Activated naive CD8-positive, alpha-beta T cell treated with anti-CD3 and anti-CD28 coated beads for 36 hours (primary cell): ENCODE measurements around the gene UPK1A. TPM values are rescaled to one million over a fixed set of nuclear protein-coding genes. Genes with fewer than 3 reads are reported as not detected.

Experiments used
- DNase-seq: peaks from one replicate; pipeline ENCODE4 v3.0.0; 2021
- H3K27ac Mint-ChIP-seq: one replicate; pipeline ENCODE4 v1.8.0; 2022; ENCODE audit warnings: mild to moderate bottlenecking, moderate library complexity, mixed read lengths
- H3K27me3 Mint-ChIP-seq: one replicate; pipeline ENCODE4 v1.8.0; 2022; ENCODE audit warnings: mild to moderate bottlenecking, mixed read lengths
- H3K36me3 Mint-ChIP-seq: one replicate; pipeline ENCODE4 v1.8.0; 2021; ENCODE audit warnings: mild to moderate bottlenecking, mixed read lengths
- H3K4me1 Mint-ChIP-seq: one replicate; pipeline ENCODE4 v1.8.0; 2021; ENCODE audit warnings: mixed read lengths
- H3K4me3 Mint-ChIP-seq: one replicate; pipeline ENCODE4 v1.8.0; 2022; ENCODE audit warnings: mild to moderate bottlenecking, moderate library complexity, mixed read lengths
- H3K9me3 Mint-ChIP-seq: one replicate; pipeline ENCODE4 v1.8.0; 2022; ENCODE audit warnings: mixed read lengths
- total RNA-seq, 2 experiments: library from RNA; stranded (reverse); gene quantifications; one replicate each; pipeline ENCODE4 v1.2.3, GENCODE V29; 2021

Gene UPK1A
- 1 to 10 TPM; 1.6 to 1.8 TPM for total RNA-seq

- Mint-ChIP-seq H3K27me3 (peaks cover 16% of the 10 kb centered on the region), H3K4me1 (no peaks in the 10 kb centered on the region), H3K27ac (no peak within 1 kb of the TSS), H3K36me3 (peaks cover 2% of the 10 kb centered on the region), H3K4me3 (no peak within 1 kb of the TSS), H3K9me3 (no peaks in the 10 kb centered on the region)
- DNase-seq, result no peak
These were observed at the start of gene UPK1A for GRCh38 chr19:35666251-35666913. Gene UPK1A, plus strand, starts transcription at chr19:35666517. Its CDS starts 296 bp downstream, at chr19:35666813.

- no peaks in the 10 kb centered on the region for H3K27me3 Mint-ChIP-seq
- H3K27ac Mint-ChIP-seq, result no peak overlapping the region
- H3K36me3 Mint-ChIP-seq, result peaks cover 6% of the 10 kb centered on the region
- no peak overlapping the region for H3K4me3 Mint-ChIP-seq
- H3K9me3 Mint-ChIP-seq, result no peaks in the 10 kb centered on the region
- no peaks in the 10 kb centered on the region for H3K4me1 Mint-ChIP-seq
- no peak for DNase-seq
These were observed 47.5 kb upstream of the UPK1A start for GRCh38 chr19:35618857-35619256.

- H3K27ac Mint-ChIP-seq, result no peak overlapping the region
- H3K4me3 Mint-ChIP-seq, result no peak overlapping the region
- peaks cover 6% of the 10 kb centered on the region for H3K36me3 Mint-ChIP-seq
- H3K27me3 Mint-ChIP-seq, result no peaks in the 10 kb centered on the region
- H3K4me1 Mint-ChIP-seq, result no peaks in the 10 kb centered on the region
- H3K9me3 Mint-ChIP-seq, result no peaks in the 10 kb centered on the region
- DNase-seq, result no peak
These were observed 46.9 kb upstream of the UPK1A start for GRCh38 chr19:35619290-35619923.

- Mint-ChIP-seq H3K36me3 (peaks cover 6% of the 10 kb centered on the region), H3K9me3 (no peaks in the 10 kb centered on the region), H3K4me1 (no peaks in the 10 kb centered on the region), H3K27ac (no peak overlapping the region), H3K4me3 (no peak overlapping the region), H3K27me3 (no peaks in the 10 kb centered on the region)
- no peak for DNase-seq
These were observed 46.3 kb upstream of the UPK1A start for GRCh38 chr19:35620001-35620400.

GRCh38 chr19:35621708-35622107 is 44.6 kb upstream of the UPK1A start:
- no peak overlapping the region for H3K27ac Mint-ChIP-seq
- H3K4me3 Mint-ChIP-seq, result no peak overlapping the region
- H3K4me1 Mint-ChIP-seq, result no peaks in the 10 kb centered on the region

GRCh38 chr19:35622750-35623149 is 43.6 kb upstream of the UPK1A start:
- no peaks in the 10 kb centered on the region for H3K4me1 Mint-ChIP-seq
- H3K9me3 Mint-ChIP-seq, result no peaks in the 10 kb centered on the region
- H3K36me3 Mint-ChIP-seq, result peaks cover 2% of the 10 kb centered on the region
- no peak for DNase-seq
- H3K27me3 Mint-ChIP-seq, result no peaks in the 10 kb centered on the region
- no peak overlapping the region for H3K27ac Mint-ChIP-seq
- no peak overlapping the region for H3K4me3 Mint-ChIP-seq

More at GRCh38 chr19:35621708-35622107, 44.6 kb upstream of the UPK1A start:
- DNase-seq, result no peak
- Mint-ChIP-seq H3K36me3 (peaks cover 2% of the 10 kb centered on the region), H3K27me3 (no peaks in the 10 kb centered on the region), H3K9me3 (no peaks in the 10 kb centered on the region)

GRCh38 chr19:35623327-35624010 is 42.8 kb upstream of the UPK1A start:
- Mint-ChIP-seq H3K27me3 (no peaks in the 10 kb centered on the region), H3K9me3 (no peaks in the 10 kb centered on the region), H3K4me3 (no peak overlapping the region), H3K27ac (no peak overlapping the region), H3K36me3 (peaks cover 2% of the 10 kb centered on the region), H3K4me1 (peaks cover 4% of the 10 kb centered on the region)
- DNase-seq, result no peak

GRCh38 chr19:35628264-35628564 is 38.1 kb upstream of the UPK1A start:
- Mint-ChIP-seq H3K36me3 (peaks cover 18% of the 10 kb centered on the region), H3K4me3 (peak overlapping the region; percentile 98), H3K4me1 (peaks cover 17% of the 10 kb centered on the region), H3K9me3 (no peaks in the 10 kb centered on the region), H3K27ac (peak overlapping the region; percentile 94), H3K27me3 (no peaks in the 10 kb centered on the region)
- no peak for DNase-seq

- peaks cover 20% of the 10 kb centered on the region for H3K36me3 Mint-ChIP-seq
- peak; percentile 97 for DNase-seq
- H3K4me3 Mint-ChIP-seq, result peak within 1 kb of the TSS; percentile 98
- no peaks in the 10 kb centered on the region for H3K9me3 Mint-ChIP-seq
- peaks cover 19% of the 10 kb centered on the region for H3K4me1 Mint-ChIP-seq
- H3K27ac Mint-ChIP-seq, result peak within 1 kb of the TSS; percentile 94
- H3K27me3 Mint-ChIP-seq, result no peaks in the 10 kb centered on the region
These were observed 37.6 kb upstream of the UPK1A start, which contains the start of gene RBM42 for GRCh38 chr19:35628565-35629331. Gene RBM42, plus strand, starts transcription at chr19:35629036. Its CDS starts 118 bp downstream, at chr19:35629154.

GRCh38 chr19:35629332-35629633 is 37.0 kb upstream of the UPK1A start:
- Mint-ChIP-seq H3K36me3 (peaks cover 20% of the 10 kb centered on the region), H3K27ac (peak overlapping the region; percentile 94), H3K4me1 (peaks cover 19% of the 10 kb centered on the region), H3K9me3 (no peaks in the 10 kb centered on the region), H3K4me3 (peak overlapping the region; percentile 98), H3K27me3 (no peaks in the 10 kb centered on the region)
- no peak for DNase-seq

GRCh38 chr19:35633727-35634440 is 32.4 kb upstream of the UPK1A start:
- H3K27me3 Mint-ChIP-seq, result no peaks in the 10 kb centered on the region
- peaks cover 30% of the 10 kb centered on the region for H3K36me3 Mint-ChIP-seq
- no peaks in the 10 kb centered on the region for H3K9me3 Mint-ChIP-seq
- H3K27ac Mint-ChIP-seq, result no peak overlapping the region
- no peak overlapping the region for H3K4me3 Mint-ChIP-seq
- no peak for DNase-seq
- H3K4me1 Mint-ChIP-seq, result peaks cover 10% of the 10 kb centered on the region

GRCh38 chr19:35636651-35637050 is 29.7 kb upstream of the UPK1A start:
- no peaks in the 10 kb centered on the region for H3K27me3 Mint-ChIP-seq
- peaks cover 9% of the 10 kb centered on the region for H3K4me1 Mint-ChIP-seq
- no peak overlapping the region for H3K4me3 Mint-ChIP-seq
- peaks cover 20% of the 10 kb centered on the region for H3K36me3 Mint-ChIP-seq
- no peak for DNase-seq
- no peaks in the 10 kb centered on the region for H3K9me3 Mint-ChIP-seq
- no peak overlapping the region for H3K27ac Mint-ChIP-seq

GRCh38 chr19:35637165-35637564 is 29.2 kb upstream of the UPK1A start:
- no peak for DNase-seq
- H3K9me3 Mint-ChIP-seq, result no peaks in the 10 kb centered on the region
- H3K27ac Mint-ChIP-seq, result no peak overlapping the region
- H3K27me3 Mint-ChIP-seq, result no peaks in the 10 kb centered on the region
- no peak overlapping the region for H3K4me3 Mint-ChIP-seq
- peaks cover 12% of the 10 kb centered on the region for H3K4me1 Mint-ChIP-seq
- H3K36me3 Mint-ChIP-seq, result peaks cover 19% of the 10 kb centered on the region

- peaks cover 11% of the 10 kb centered on the region for H3K36me3 Mint-ChIP-seq
- H3K27me3 Mint-ChIP-seq, result no peaks in the 10 kb centered on the region
- peaks cover 19% of the 10 kb centered on the region for H3K4me1 Mint-ChIP-seq
- H3K4me3 Mint-ChIP-seq, result no peak overlapping the region
- peak overlapping the region; percentile 0 for H3K27ac Mint-ChIP-seq
- DNase-seq, result no peak
- no peaks in the 10 kb centered on the region for H3K9me3 Mint-ChIP-seq
These were observed 27.0 kb upstream of the UPK1A start for GRCh38 chr19:35639321-35639639.

- peaks cover 21% of the 10 kb centered on the region for H3K4me1 Mint-ChIP-seq
- no peak overlapping the region for H3K4me3 Mint-ChIP-seq
- no peak overlapping the region for H3K27ac Mint-ChIP-seq
- no peaks in the 10 kb centered on the region for H3K27me3 Mint-ChIP-seq
- no peak for DNase-seq
- peaks cover 11% of the 10 kb centered on the region for H3K36me3 Mint-ChIP-seq
- no peaks in the 10 kb centered on the region for H3K9me3 Mint-ChIP-seq
These were observed 26.5 kb upstream of the UPK1A start for GRCh38 chr19:35639863-35640262.
